ENCODE results near the gene SYT1.

Gene SYT1

GRCh38 chr12:79439175-79439825, 574.7 kb downstream of the SYT1 start:
- DNase-seq (ENCODE audit: low read depth) = no peak

DNA sequence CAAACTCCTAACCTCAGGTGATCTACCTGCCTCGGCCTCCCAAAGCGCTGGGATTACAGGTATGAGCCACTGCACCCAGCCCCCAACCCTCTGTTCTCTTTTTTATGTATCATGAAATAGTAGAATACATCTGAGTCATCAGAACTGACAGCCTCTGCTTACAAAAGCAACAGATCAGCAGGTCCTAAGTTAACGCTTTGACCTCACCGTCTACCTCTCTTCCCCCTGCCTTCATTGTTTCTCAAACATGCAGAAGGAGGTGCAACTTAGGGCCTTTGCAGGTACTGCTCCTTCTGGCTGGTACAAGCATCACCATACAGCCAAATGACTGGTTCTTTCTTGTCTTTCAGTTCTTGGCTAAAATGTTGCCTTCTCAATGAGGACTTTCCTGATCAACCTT, 577.0 kb downstream of the SYT1 start:
- DNase-seq (ENCODE audit: low read depth) = no peak

DNA sequence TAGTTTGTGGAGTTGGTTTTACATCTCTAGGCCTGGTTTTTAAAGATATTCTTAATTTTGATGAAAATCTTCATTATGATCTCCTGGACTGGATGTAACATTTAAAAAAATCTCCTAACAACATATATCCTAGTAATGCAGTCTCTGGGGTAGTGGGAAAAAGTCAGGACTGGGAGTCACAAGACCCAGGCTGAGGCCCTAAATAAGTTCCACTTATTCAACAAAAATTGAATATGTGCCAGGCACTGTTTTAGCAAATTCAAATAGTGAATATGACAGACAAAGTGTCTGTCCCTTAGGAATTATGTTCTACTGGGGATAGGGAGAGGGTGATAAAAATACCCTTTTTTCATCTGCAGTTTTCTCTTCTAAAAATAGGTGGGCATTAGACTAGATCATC, 577.8 kb downstream of the SYT1 start:
- no peak for DNase-seq (ENCODE audit: low read depth)

- no peak for DNase-seq (ENCODE audit: low read depth)
These were observed 579.5 kb downstream of the SYT1 start for GRCh38 chr12:79444089-79444488.

GRCh38 chr12:79448816-79449215, 584.2 kb downstream of the SYT1 start:
- no peak for DNase-seq (ENCODE audit: low read depth)

- DNase-seq (ENCODE audit: low read depth) = no peak
These were observed 586.8 kb downstream of the SYT1 start for GRCh38 chr12:79451365-79451764.

GRCh38 chr12:79451978-79452377, 587.4 kb downstream of the SYT1 start:
- no peak for DNase-seq (ENCODE audit: low read depth)

- no peak for DNase-seq (ENCODE audit: low read depth)
These were observed 588.3 kb downstream of the SYT1 start for GRCh38 chr12:79452906-79453305.

DNA sequence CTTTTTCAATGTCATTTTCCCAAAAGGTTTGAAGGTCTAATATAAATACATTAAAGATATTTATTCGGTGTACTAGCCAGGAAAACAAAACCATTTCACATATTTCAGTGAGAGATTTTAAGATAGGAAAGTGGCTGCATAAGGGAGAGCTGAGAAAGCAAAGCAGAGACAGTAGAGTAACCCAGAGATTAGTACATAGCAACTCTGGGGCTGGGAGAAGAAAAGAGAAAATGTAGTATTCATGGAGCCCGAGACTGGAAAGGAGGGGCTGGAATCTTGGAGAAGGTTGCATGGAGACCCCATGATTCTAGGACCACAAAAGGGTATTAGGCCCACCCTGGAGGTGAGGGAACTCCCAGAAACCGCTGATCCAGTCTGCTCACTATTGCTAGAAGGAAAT, 589.2 kb downstream of the SYT1 start:
- DNase-seq (ENCODE audit: low read depth) = no peak

GRCh38 chr12:79454338-79454843, 589.8 kb downstream of the SYT1 start:
- DNase-seq (ENCODE audit: low read depth) = no peak

- DNase-seq (ENCODE audit: low read depth) = no peak
These were observed 590.7 kb downstream of the SYT1 start for GRCh38 chr12:79455286-79455685.

DNA sequence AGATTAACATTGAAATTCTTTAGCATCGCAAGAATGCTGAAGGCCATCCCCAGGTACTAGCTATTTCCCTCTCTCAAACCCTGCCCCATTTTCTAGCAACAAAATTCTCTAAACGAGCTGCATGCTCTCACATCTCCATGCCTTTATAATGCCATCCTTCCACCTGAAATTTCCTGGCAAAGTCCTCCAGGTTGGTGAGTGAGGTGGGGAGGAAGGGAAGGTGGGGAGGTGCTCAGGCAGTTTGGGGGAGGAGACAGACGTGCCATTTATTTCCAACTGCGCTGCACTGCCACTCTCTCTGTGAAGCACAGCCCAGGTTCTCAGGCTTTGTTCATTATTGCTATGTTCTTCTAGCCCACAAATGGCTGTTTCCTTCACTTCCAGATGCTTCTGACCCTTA, 617.7 kb downstream of the SYT1 start:
- no peak for DNase-seq (ENCODE audit: low read depth)

- no peak for DNase-seq (ENCODE audit: low read depth)
These were observed 618.3 kb downstream of the SYT1 start for GRCh38 chr12:79482921-79483320.

- DNase-seq (ENCODE audit: low read depth) = no peak
These were observed 621.6 kb downstream of the SYT1 start for GRCh38 chr12:79486154-79486553.

- DNase-seq (ENCODE audit: low read depth) = no peak
These were observed 623.0 kb downstream of the SYT1 start for GRCh38 chr12:79487386-79488110.

Measured in activated T-cell treated with anti-CD3 and anti-CD28 coated beads for 48 hours (primary cell).